ENCODE results near the gene MAD1L1. TPM values are rescaled to one million over a fixed set of nuclear protein-coding genes. Genes with fewer than 3 reads are reported as not detected.

MAD1L1 gene
- total RNA-seq, 2 experiments from 2014 or later: 58.3 to 65.3 TPM

DNA sequence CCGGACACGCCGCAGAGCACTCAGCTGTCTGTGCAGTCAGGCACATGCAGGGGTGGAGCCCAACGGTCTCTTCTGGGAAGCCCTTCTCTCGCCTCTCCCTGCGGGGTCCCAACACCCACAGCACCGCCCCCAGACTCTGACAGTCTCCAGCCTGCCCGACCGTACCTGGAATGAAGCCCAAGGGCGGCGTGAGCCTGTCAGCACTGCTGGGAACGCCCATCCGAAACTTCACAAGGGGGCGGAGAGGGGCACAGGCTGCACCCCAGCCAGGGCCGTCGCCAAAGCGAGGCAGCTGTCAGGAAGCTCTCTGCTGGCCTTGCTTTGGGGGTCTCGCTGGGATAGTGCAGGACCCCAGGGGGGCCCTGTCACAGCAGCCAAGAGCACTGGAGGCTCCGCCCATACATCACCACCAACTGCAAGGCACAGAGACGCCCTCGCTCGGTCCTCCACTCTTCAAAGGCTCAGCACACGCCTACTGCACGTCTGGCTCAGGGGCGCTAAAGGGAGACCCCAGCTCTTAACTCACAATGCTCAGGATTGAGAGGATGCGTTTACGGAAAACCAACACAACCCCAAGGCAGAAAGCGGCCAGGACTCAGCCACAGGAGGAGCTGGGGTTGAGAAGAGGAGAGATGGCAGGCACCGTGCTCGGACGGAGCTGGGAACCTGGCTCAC, 30.9 kb downstream of the MAD1L1 start:
- no peak overlapping the region for H2AFZ ChIP-seq (ENCODE audit: low read length)
- H3K9me2 ChIP-seq (ENCODE audit: insufficient read depth, low read length): no peaks in the 10 kb centered on the region
- intact Hi-C loops (cut with micrococcal nuclease; ENCODE audit: unreplicated experiment): no loop called here
- DNase-seq (ENCODE audit: low spot score): no peak
- peaks cover 66% of the 10 kb centered on the region for H3K36me3 ChIP-seq (ENCODE audit: insufficient read depth, low read length)
- no peaks in the 10 kb centered on the region for H3K79me2 ChIP-seq (ENCODE audit: insufficient read depth, low read depth, low read length)
- no peaks in the 10 kb centered on the region for H4K20me1 ChIP-seq (ENCODE audit: insufficient read depth, low read length)
- no peak for TF ChIP-seq EZH2phosphoT487 (IDR thresholded peaks at IDR 0.05; ENCODE audit: borderline replicate concordance, low read depth, low read length)
- TF ChIP-seq, protein P1, sequence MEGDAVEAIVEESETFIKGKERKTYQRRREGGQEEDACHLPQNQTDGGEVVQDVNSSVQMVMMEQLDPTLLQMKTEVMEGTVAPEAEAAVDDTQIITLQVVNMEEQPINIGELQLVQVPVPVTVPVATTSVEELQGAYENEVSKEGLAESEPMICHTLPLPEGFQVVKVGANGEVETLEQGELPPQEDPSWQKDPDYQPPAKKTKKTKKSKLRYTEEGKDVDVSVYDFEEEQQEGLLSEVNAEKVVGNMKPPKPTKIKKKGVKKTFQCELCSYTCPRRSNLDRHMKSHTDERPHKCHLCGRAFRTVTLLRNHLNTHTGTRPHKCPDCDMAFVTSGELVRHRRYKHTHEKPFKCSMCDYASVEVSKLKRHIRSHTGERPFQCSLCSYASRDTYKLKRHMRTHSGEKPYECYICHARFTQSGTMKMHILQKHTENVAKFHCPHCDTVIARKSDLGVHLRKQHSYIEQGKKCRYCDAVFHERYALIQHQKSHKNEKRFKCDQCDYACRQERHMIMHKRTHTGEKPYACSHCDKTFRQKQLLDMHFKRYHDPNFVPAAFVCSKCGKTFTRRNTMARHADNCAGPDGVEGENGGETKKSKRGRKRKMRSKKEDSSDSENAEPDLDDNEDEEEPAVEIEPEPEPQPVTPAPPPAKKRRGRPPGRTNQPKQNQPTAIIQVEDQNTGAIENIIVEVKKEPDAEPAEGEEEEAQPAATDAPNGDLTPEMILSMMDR (conservative IDR thresholded peaks at IDR 0.05; ENCODE audit: low read length): no peak
- peaks cover 10% of the 10 kb centered on the region for H3K4me1 ChIP-seq (ENCODE audit: insufficient read depth, low read length, poor library complexity, severe bottlenecking)
- no peak overlapping the region for H3K4me2 ChIP-seq (ENCODE audit: low read length)
- H3K4me3 ChIP-seq (ENCODE audit: low read depth, low read length, poor library complexity, severe bottlenecking): no peak overlapping the region
- no peaks in the 10 kb centered on the region for H3K9me3 ChIP-seq (ENCODE audit: low read length)
- ChIA-PET POLR2A (no interaction called here), CTCF (ENCODE audit: unreplicated experiment) (no interaction called here)
- BruUV-seq (replicated peaks): no TSS peak
- H3K27ac ChIP-seq (ENCODE audit: low read depth, low read length, poor library complexity, severe bottlenecking): no peak overlapping the region

DNA sequence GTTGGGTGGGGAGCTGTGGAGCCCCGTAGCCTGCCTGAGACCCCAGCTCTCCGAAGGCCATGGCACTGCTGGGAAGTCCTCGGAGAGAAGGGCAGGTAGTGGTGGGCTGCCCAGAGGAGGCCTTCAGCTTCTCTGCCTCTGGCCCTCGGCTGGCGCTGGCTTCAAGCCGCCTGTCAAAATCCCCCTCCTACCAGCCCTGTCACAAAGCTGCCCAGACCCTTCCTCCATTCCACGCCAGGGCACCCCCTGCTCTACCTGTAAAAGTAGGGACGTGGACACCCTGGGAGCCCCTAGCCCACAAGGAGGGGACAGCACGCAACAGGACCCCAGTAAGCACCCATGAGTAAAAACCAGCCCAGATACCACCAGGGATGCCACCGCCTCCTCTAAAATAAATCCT, 31.6 kb downstream of the MAD1L1 start:
- intact Hi-C loops (cut with micrococcal nuclease; ENCODE audit: unreplicated experiment): no loop called here
- CTCF ChIA-PET (ENCODE audit: unreplicated experiment): no interaction called here
- POLR2A ChIA-PET: no interaction called here

DNA sequence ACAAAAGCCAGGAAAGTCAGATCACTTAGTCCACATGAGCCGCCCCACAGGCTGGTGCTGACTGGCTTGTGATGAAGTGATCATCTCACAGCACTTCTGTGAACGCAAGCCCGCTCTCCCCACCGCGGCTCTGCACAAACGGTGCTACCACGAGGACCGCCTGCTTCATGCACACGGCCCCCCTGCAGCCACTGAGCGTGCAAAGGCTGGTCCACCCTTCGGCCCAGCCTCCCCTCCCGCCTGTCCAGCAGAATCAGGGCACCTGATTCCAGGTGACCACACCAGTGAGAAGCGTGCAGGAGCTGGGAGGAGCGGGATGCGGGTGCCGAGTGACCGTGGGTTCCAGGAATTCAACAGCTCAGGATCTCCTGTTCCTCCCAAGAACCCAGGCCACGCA, 32.2 kb downstream of the MAD1L1 start:
- H3K27ac ChIP-seq (ENCODE audit: low read depth, low read length, poor library complexity, severe bottlenecking): no peak overlapping the region
- H2AFZ ChIP-seq (ENCODE audit: low read length): no peak overlapping the region
- intact Hi-C loops (cut with micrococcal nuclease; ENCODE audit: unreplicated experiment): no loop called here
- no peak for DNase-seq (ENCODE audit: low spot score)
- H3K79me2 ChIP-seq (ENCODE audit: insufficient read depth, low read depth, low read length): no peaks in the 10 kb centered on the region
- BruUV-seq (replicated peaks): no TSS peak
- POLR2A ChIA-PET: no interaction called here
- H3K4me3 ChIP-seq (ENCODE audit: low read depth, low read length, poor library complexity, severe bottlenecking): no peak overlapping the region
- CTCF ChIA-PET (ENCODE audit: unreplicated experiment): interaction anchor here (0.6 kb wide), 1 partner anchor 261 kb away, joined by 3 read pairs; no protein-coding TSS in a partner anchor
- no peak overlapping the region for H3K4me2 ChIP-seq (ENCODE audit: low read length)
- H4K20me1 ChIP-seq (ENCODE audit: insufficient read depth, low read length): no peaks in the 10 kb centered on the region
- TF ChIP-seq, protein P1 (conservative IDR thresholded peaks at IDR 0.05; ENCODE audit: low read length): no peak
- no peak for TF ChIP-seq EZH2phosphoT487 (IDR thresholded peaks at IDR 0.05; ENCODE audit: borderline replicate concordance, low read depth, low read length)
- H3K9me3 ChIP-seq (ENCODE audit: low read length): peaks cover under 1% of the 10 kb centered on the region; the same call in 1 of the 2 replicates
- H3K36me3 ChIP-seq (ENCODE audit: insufficient read depth, low read length): peaks cover 73% of the 10 kb centered on the region
- peaks cover 10% of the 10 kb centered on the region for H3K4me1 ChIP-seq (ENCODE audit: insufficient read depth, low read length, poor library complexity, severe bottlenecking)
- H3K9me2 ChIP-seq (ENCODE audit: insufficient read depth, low read length): no peaks in the 10 kb centered on the region

More for the DNA sequence above, 31.6 kb downstream of the MAD1L1 start:
- Histone ChIP-seq H4K20me1 (ENCODE audit: insufficient read depth, low read length) (no peaks in the 10 kb centered on the region), H2AFZ (ENCODE audit: low read length) (no peak overlapping the region), H3K9me3 (ENCODE audit: low read length) (no peaks in the 10 kb centered on the region), H3K27ac (ENCODE audit: low read depth, low read length, poor library complexity, severe bottlenecking) (no peak overlapping the region), H3K4me1 (ENCODE audit: insufficient read depth, low read length, poor library complexity, severe bottlenecking) (peaks cover 10% of the 10 kb centered on the region), H3K9me2 (ENCODE audit: insufficient read depth, low read length) (no peaks in the 10 kb centered on the region), H3K4me3 (ENCODE audit: low read depth, low read length, poor library complexity, severe bottlenecking) (no peak overlapping the region), H3K4me2 (ENCODE audit: low read length) (no peak overlapping the region), H3K36me3 (ENCODE audit: insufficient read depth, low read length) (peaks cover 68% of the 10 kb centered on the region), H3K79me2 (ENCODE audit: insufficient read depth, low read depth, low read length) (no peaks in the 10 kb centered on the region)
- TF ChIP-seq, protein P1 (conservative IDR thresholded peaks at IDR 0.05; ENCODE audit: low read length): no peak
- TF ChIP-seq EZH2phosphoT487 (IDR thresholded peaks at IDR 0.05; ENCODE audit: borderline replicate concordance, low read depth, low read length): no peak
- no peak for DNase-seq (ENCODE audit: low spot score)
- no TSS peak for BruUV-seq (replicated peaks)

All from OCI-LY7 (cell line).